HL-60 (cell line): ENCODE data around the gene TMEM120B.

Experiments used
- GABPA ChIP-seq: IDR thresholded peaks from 2 replicates; pipeline ENCODE4 v1.6.1; 2012; ENCODE audit warnings: low read depth
- POLR2AphosphoS5 ChIP-seq: IDR thresholded peaks from 2 replicates; pipeline ENCODE4 v1.6.1; 2012; ENCODE audit warnings: low read depth
- SPI1 ChIP-seq: IDR thresholded peaks from 2 replicates; pipeline ENCODE4 v1.6.1; 2012; ENCODE audit warnings: low read depth, mild to moderate bottlenecking, borderline replicate concordance
- TF ChIP-seq, protein P1 (sequence below): IDR thresholded peaks from one replicate; pipeline ENCODE4 v1.5.1; 2011; ENCODE audit warnings: low read length, control low read depth, inconsistent platforms; ENCODE audit not compliant: insufficient read depth
- TF ChIP-seq, protein P2 (sequence below): IDR thresholded peaks from 2 replicates; pipeline ENCODE4 v1.6.1; 2012; ENCODE audit warnings: low read depth; ENCODE audit not compliant: insufficient replicate concordance

DNA sequence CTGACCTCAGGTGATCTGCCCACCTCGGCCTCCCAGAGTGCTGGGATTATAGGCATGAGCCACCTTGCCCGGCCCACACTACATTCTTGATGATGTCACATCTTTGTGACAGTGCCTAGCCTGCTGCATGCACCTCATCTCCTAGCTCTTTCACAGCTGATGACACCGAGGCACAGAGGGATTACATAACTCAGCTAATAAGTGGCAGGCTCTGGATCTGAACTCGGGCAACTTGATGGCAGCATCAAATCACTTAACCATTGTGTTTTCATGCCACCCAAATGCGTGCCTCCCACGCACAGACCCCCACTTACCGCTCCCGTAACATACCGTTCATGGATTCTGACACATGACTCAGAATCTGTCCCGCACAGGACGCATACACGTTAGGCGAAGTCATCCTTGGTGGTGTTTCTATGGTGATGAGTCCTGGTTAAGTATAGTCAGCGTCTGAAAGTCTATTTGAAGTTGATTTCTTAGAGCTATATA is 7.4 kb downstream of the TMEM120B start:
- TF ChIP-seq, protein P1, sequence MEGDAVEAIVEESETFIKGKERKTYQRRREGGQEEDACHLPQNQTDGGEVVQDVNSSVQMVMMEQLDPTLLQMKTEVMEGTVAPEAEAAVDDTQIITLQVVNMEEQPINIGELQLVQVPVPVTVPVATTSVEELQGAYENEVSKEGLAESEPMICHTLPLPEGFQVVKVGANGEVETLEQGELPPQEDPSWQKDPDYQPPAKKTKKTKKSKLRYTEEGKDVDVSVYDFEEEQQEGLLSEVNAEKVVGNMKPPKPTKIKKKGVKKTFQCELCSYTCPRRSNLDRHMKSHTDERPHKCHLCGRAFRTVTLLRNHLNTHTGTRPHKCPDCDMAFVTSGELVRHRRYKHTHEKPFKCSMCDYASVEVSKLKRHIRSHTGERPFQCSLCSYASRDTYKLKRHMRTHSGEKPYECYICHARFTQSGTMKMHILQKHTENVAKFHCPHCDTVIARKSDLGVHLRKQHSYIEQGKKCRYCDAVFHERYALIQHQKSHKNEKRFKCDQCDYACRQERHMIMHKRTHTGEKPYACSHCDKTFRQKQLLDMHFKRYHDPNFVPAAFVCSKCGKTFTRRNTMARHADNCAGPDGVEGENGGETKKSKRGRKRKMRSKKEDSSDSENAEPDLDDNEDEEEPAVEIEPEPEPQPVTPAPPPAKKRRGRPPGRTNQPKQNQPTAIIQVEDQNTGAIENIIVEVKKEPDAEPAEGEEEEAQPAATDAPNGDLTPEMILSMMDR = no peak
- TF ChIP-seq POLR2AphosphoS5 (no peak), GABPA (no peak), SPI1 (no peak)
- TF ChIP-seq, protein P2, sequence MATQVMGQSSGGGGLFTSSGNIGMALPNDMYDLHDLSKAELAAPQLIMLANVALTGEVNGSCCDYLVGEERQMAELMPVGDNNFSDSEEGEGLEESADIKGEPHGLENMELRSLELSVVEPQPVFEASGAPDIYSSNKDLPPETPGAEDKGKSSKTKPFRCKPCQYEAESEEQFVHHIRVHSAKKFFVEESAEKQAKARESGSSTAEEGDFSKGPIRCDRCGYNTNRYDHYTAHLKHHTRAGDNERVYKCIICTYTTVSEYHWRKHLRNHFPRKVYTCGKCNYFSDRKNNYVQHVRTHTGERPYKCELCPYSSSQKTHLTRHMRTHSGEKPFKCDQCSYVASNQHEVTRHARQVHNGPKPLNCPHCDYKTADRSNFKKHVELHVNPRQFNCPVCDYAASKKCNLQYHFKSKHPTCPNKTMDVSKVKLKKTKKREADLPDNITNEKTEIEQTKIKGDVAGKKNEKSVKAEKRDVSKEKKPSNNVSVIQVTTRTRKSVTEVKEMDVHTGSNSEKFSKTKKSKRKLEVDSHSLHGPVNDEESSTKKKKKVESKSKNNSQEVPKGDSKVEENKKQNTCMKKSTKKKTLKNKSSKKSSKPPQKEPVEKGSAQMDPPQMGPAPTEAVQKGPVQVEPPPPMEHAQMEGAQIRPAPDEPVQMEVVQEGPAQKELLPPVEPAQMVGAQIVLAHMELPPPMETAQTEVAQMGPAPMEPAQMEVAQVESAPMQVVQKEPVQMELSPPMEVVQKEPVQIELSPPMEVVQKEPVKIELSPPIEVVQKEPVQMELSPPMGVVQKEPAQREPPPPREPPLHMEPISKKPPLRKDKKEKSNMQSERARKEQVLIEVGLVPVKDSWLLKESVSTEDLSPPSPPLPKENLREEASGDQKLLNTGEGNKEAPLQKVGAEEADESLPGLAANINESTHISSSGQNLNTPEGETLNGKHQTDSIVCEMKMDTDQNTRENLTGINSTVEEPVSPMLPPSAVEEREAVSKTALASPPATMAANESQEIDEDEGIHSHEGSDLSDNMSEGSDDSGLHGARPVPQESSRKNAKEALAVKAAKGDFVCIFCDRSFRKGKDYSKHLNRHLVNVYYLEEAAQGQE = no peak
